ENCODE measurements around the gene MIEF2. TPM values are rescaled to one million over a fixed set of nuclear protein-coding genes. Genes with fewer than 3 reads are reported as not detected.
"Not testable (repeated sequence)": the region's sequence is repeated elsewhere in the genome, so short reads cannot be mapped to it uniquely, and the experiment has no call there.

MIEF2 gene
- total RNA-seq = 1 to 10 TPM; 6.5 to 6.8 TPM

GRCh38 chr17:18260332-18261145 is at the start of gene MIEF2:
Gene MIEF2, plus strand, starts transcription at chr17:18260662. Its CDS starts 2,059 bp downstream, at chr17:18262721.
- ChIA-PET CTCF (interaction anchor here (0.9 to 1.6 kb wide), 3 partner anchors 12 to 43 kb away, joined by 3 to 6 read pairs (median 3); no protein-coding TSS in a partner anchor), POLR2A (interaction anchor here (1.2 kb wide), 1 partner anchor 12 kb away, joined by 3 read pairs; no protein-coding TSS in a partner anchor)
- Mint-ChIP-seq H3K27me3 (no peaks in the 10 kb centered on the region), H3K27ac (peak within 1 kb of the TSS; percentile 75), H3K4me1 (ENCODE audit: low read depth) (peaks cover 43% of the 10 kb centered on the region), H3K9me3 (no peaks in the 10 kb centered on the region), H3K4me3 (peak within 1 kb of the TSS; percentile 75), H3K36me3 (peaks cover 8% of the 10 kb centered on the region)
- intact Hi-C loops (cut with micrococcal nuclease) = loop anchor here (1.0 to 2.0 kb wide), 3 partner anchors 36 to 77 kb away; partner anchors contain the start of genes ALKBH5, LLGL1 and SMCR8
- DNase-seq = peak; percentile 95

GRCh38 chr17:18213666-18214270 is 46.7 kb upstream of the MIEF2 start:
- Mint-ChIP-seq H3K4me1 (ENCODE audit: low read depth) (peaks cover 2% of the 10 kb centered on the region), H3K4me3 (no peak overlapping the region), H3K27me3 (no peaks in the 10 kb centered on the region), H3K27ac (no peak overlapping the region), H3K36me3 (peaks cover 12% of the 10 kb centered on the region), H3K9me3 (no peaks in the 10 kb centered on the region)
- ChIA-PET CTCF (interaction anchor here (1.1 kb wide), 1 partner anchor 10 kb away, joined by 3 read pairs; no protein-coding TSS in a partner anchor), POLR2A (no interaction called here)
- DNase-seq = no peak
- intact Hi-C loops (cut with micrococcal nuclease) = no loop called here

- H3K27me3 Mint-ChIP-seq; H3K4me3 Mint-ChIP-seq; H3K36me3 Mint-ChIP-seq; H3K27ac Mint-ChIP-seq; DNase-seq; H3K4me1 Mint-ChIP-seq (ENCODE audit: low read depth); H3K9me3 Mint-ChIP-seq: not testable (repeated sequence)
- intact Hi-C loops (cut with micrococcal nuclease) = loop anchor here (1.0 kb wide), 1 partner anchor 76 kb away; no protein-coding TSS in a partner anchor
- CTCF ChIA-PET = interaction anchor here (1.0 to 3.7 kb wide), 7 partner anchors 9 to 789 kb away, joined by 3 to 24 read pairs (median 5); partner anchors contain the start of gene SHMT1
- POLR2A ChIA-PET = interaction anchor here (0.7 kb wide), 1 partner anchor 79 kb away, joined by 3 read pairs; no protein-coding TSS in a partner anchor
Measured at GRCh38 chr17:18216906-18217305, 43.6 kb upstream of the MIEF2 start.

GRCh38 chr17:18217412-18218015 is 42.9 kb upstream of the MIEF2 start:
- no peaks in the 10 kb centered on the region for H3K27me3 Mint-ChIP-seq
- no peaks in the 10 kb centered on the region for H3K9me3 Mint-ChIP-seq
- DNase-seq = peak; percentile 87
- peaks cover 4% of the 10 kb centered on the region for H3K4me1 Mint-ChIP-seq (ENCODE audit: low read depth)
- ChIA-PET POLR2A (no interaction called here), CTCF (interaction anchor here (0.5 to 3.7 kb wide), 19 partner anchors 9 to 789 kb away, joined by 3 to 24 read pairs (median 3); partner anchors contain the start of genes ALKBH5, MIEF2 and SHMT1)
- H3K4me3 Mint-ChIP-seq = no peak overlapping the region
- no peaks in the 10 kb centered on the region for H3K36me3 Mint-ChIP-seq
- intact Hi-C loops (cut with micrococcal nuclease) = loop anchor here (1.0 kb wide), 1 partner anchor 76 kb away; no protein-coding TSS in a partner anchor
- no peak overlapping the region for H3K27ac Mint-ChIP-seq

GRCh38 chr17:18218756-18219415 is 41.6 kb upstream of the MIEF2 start:
- ChIA-PET POLR2A (no interaction called here), CTCF (interaction anchor here (0.6 to 3.7 kb wide), 6 partner anchors 17 to 77 kb away, joined by 3 to 24 read pairs (median 4); no protein-coding TSS in a partner anchor)
- Mint-ChIP-seq H3K4me1 (ENCODE audit: low read depth) (peaks cover 4% of the 10 kb centered on the region), H3K27ac (peak overlapping the region; percentile 40), H3K27me3 (no peaks in the 10 kb centered on the region), H3K4me3 (no peak overlapping the region), H3K36me3 (no peaks in the 10 kb centered on the region), H3K9me3 (no peaks in the 10 kb centered on the region)
- no peak for DNase-seq
- intact Hi-C loops (cut with micrococcal nuclease) = no loop called here

GRCh38 chr17:18224053-18224386 is 36.4 kb upstream of the MIEF2 start:
- no peak for DNase-seq
- ChIA-PET CTCF (interaction anchor here (1.0 kb wide), 2 partner anchors 10 to 38 kb away, joined by 3 to 4 read pairs; no protein-coding TSS in a partner anchor), POLR2A (interaction anchor here (0.7 to 1.0 kb wide), 2 partner anchors 9 to 12 kb away, joined by 3 read pairs; no protein-coding TSS in a partner anchor)
- Mint-ChIP-seq H3K9me3 (no peaks in the 10 kb centered on the region), H3K36me3 (no peaks in the 10 kb centered on the region), H3K27ac (no peak overlapping the region), H3K4me3 (no peak overlapping the region), H3K4me1 (ENCODE audit: low read depth) (peaks cover 31% of the 10 kb centered on the region), H3K27me3 (no peaks in the 10 kb centered on the region)
- intact Hi-C loops (cut with micrococcal nuclease) = loop anchor here (2.0 kb wide), 1 partner anchor 37 kb away; the partner anchor contains the start of gene MIEF2

- no peaks in the 10 kb centered on the region for H3K27me3 Mint-ChIP-seq
- POLR2A ChIA-PET = interaction anchor here (1.0 kb wide), 2 partner anchors 10 to 39 kb away, joined by 3 read pairs; no protein-coding TSS in a partner anchor
Measured at GRCh38 chr17:18224387-18225120, 35.9 kb upstream of the MIEF2 start.

GRCh38 chr17:18225121-18225641 is 35.3 kb upstream of the MIEF2 start, which contains the start of gene LLGL1:
Gene LLGL1, plus strand, starts transcription at chr17:18225635. Its CDS starts 48 bp downstream, at chr17:18225683.
- DNase-seq = peak; percentile 97
- ChIA-PET CTCF (no interaction called here), POLR2A (interaction anchor here (1.0 kb wide), 2 partner anchors 11 to 39 kb away, joined by 3 read pairs; no protein-coding TSS in a partner anchor)
- Mint-ChIP-seq H3K27ac (peak within 1 kb of the TSS; percentile 59), H3K9me3 (no peaks in the 10 kb centered on the region), H3K4me3 (peak within 1 kb of the TSS; percentile 90), H3K4me1 (ENCODE audit: low read depth) (peaks cover 31% of the 10 kb centered on the region), H3K36me3 (no peaks in the 10 kb centered on the region), H3K27me3 (no peaks in the 10 kb centered on the region)
- intact Hi-C loops (cut with micrococcal nuclease) = loop anchor here (1.0 to 2.0 kb wide), 3 partner anchors 36 to 90 kb away; partner anchors contain the start of genes ALKBH5, MIEF2 and SMCR8

More at GRCh38 chr17:18224387-18225120, 35.9 kb upstream of the MIEF2 start:
- peak overlapping the region; percentile 61 for H3K4me3 Mint-ChIP-seq
- peaks cover 31% of the 10 kb centered on the region for H3K4me1 Mint-ChIP-seq (ENCODE audit: low read depth)
- peak overlapping the region; percentile 28 for H3K27ac Mint-ChIP-seq
- no peaks in the 10 kb centered on the region for H3K36me3 Mint-ChIP-seq
- CTCF ChIA-PET = no interaction called here
- no peak for DNase-seq
- H3K9me3 Mint-ChIP-seq = no peaks in the 10 kb centered on the region
- intact Hi-C loops (cut with micrococcal nuclease) = loop anchor here (1.0 to 2.0 kb wide), 3 partner anchors 36 to 91 kb away; partner anchors contain the start of genes ALKBH5, MIEF2 and SMCR8

GRCh38 chr17:18225642-18226283 is 34.7 kb upstream of the MIEF2 start:
- ChIA-PET POLR2A (interaction anchor here (1.0 kb wide), 1 partner anchor 40 kb away, joined by 3 read pairs; no protein-coding TSS in a partner anchor), CTCF (interaction anchor here (0.9 to 1.6 kb wide), 2 partner anchors 9 to 28 kb away, joined by 3 to 5 read pairs; no protein-coding TSS in a partner anchor)
- Mint-ChIP-seq H3K36me3 (no peaks in the 10 kb centered on the region), H3K4me3 (peak overlapping the region; percentile 90), H3K4me1 (ENCODE audit: low read depth) (peaks cover 30% of the 10 kb centered on the region), H3K27me3 (no peaks in the 10 kb centered on the region), H3K27ac (peak overlapping the region; percentile 59), H3K9me3 (no peaks in the 10 kb centered on the region)
- intact Hi-C loops (cut with micrococcal nuclease) = loop anchor here (1.0 to 2.0 kb wide), 3 partner anchors 35 to 90 kb away; partner anchors contain the start of genes ALKBH5, MIEF2 and SMCR8
- no peak for DNase-seq
